SK-N-SH treated with all-trans-retinoic acid at 6 μM for 48 hours (cell line): Measurements from ENCODE around the gene PSRC1.

Experiments used
- CSRNP3 ChIP-seq: fragments of 250-450 bp; sonication (Bioruptor Pico); IDR thresholded peaks from 2 replicates; pipeline ENCODE4 v1.5.1; 2021; ENCODE audit warnings: mild to moderate bottlenecking, moderate library complexity
- GLIS3 ChIP-seq: fragments of 250-450 bp; sonication (Bioruptor Pico); IDR thresholded peaks from 2 replicates; pipeline ENCODE4 v1.5.0; 2020; ENCODE audit warnings: mild to moderate bottlenecking, moderate library complexity
- ISL1 ChIP-seq: fragments of 250-450 bp; sonication (Bioruptor Pico); IDR thresholded peaks from 2 replicates; pipeline ENCODE4 v2.1.2; 2022; ENCODE audit warnings: mild to moderate bottlenecking, moderate library complexity
- OSR1 ChIP-seq: fragments of 250-450 bp; sonication (Bioruptor Pico); IDR thresholded peaks from 2 replicates; pipeline ENCODE4 v1.8.0; 2022; ENCODE audit warnings: moderate library complexity, mild to moderate bottlenecking, inconsistent platforms
- PATZ1 ChIP-seq: fragments of 250-450 bp; sonication (Bioruptor Pico); IDR thresholded peaks from 2 replicates; pipeline ENCODE4 v1.8.0; 2020; ENCODE audit warnings: mild to moderate bottlenecking, moderate library complexity, borderline replicate concordance
- POU6F1 ChIP-seq: fragments of 250-450 bp; sonication (Bioruptor Pico); IDR thresholded peaks from 2 replicates; pipeline ENCODE4 v1.8.0; 2021; ENCODE audit warnings: low read depth, mild to moderate bottlenecking, moderate library complexity, borderline replicate concordance
- PPARA ChIP-seq: fragments of 250-450 bp; sonication (Bioruptor Pico); IDR thresholded peaks from 2 replicates; pipeline ENCODE4 v1.5.0; 2020; ENCODE audit warnings: mild to moderate bottlenecking, borderline replicate concordance
- TCF4 ChIP-seq: fragments of 250-450 bp; sonication (Bioruptor Pico); IDR thresholded peaks from 2 replicates; pipeline ENCODE4 v1.8.0; 2021; ENCODE audit warnings: mild to moderate bottlenecking, moderate library complexity, borderline replicate concordance
- TOX ChIP-seq: fragments of 250-450 bp; sonication (Bioruptor Pico); IDR thresholded peaks from 2 replicates; pipeline ENCODE4 v1.8.0; 2021; ENCODE audit warnings: mild to moderate bottlenecking, moderate library complexity, borderline replicate concordance
- ZC3H10 ChIP-seq: fragments of 250-450 bp; sonication (Bioruptor Pico); IDR thresholded peaks from 2 replicates; pipeline ENCODE4 v1.5.1; 2021; ENCODE audit warnings: mild to moderate bottlenecking, moderate library complexity
- ZFP3 ChIP-seq: fragments of 250-450 bp; sonication (Bioruptor Pico); IDR thresholded peaks from 2 replicates; pipeline ENCODE4 v1.5.0; 2020; ENCODE audit warnings: mild to moderate bottlenecking, moderate library complexity
- ZFP30 ChIP-seq: fragments of 450-650 bp; formaldehyde crosslinking; IDR thresholded peaks from 2 replicates; pipeline ENCODE4 v1.5.0; 2022; ENCODE audit warnings: mild to moderate bottlenecking, moderate library complexity
- ZNF8 ChIP-seq: fragments of 450-650 bp; formaldehyde crosslinking; IDR thresholded peaks from 2 replicates; pipeline ENCODE4 v1.5.0; 2020; ENCODE audit warnings: mild to moderate bottlenecking, moderate library complexity

GRCh38 chr1:109255678-109256077, 27.3 kb downstream of the PSRC1 start:
- TF ChIP-seq OSR1 (CRISPR knock-in tag): no peak
- TF ChIP-seq CSRNP3: no peak
- TF ChIP-seq PATZ1 (CRISPR knock-in tag): no peak
- no peak for TF ChIP-seq ZC3H10 (CRISPR knock-in tag)
- no peak for TF ChIP-seq ZNF8 (CRISPR knock-in tag)
- no peak for TF ChIP-seq POU6F1 (CRISPR knock-in tag)
- TF ChIP-seq ZFP30 (CRISPR knock-in tag): no peak
- no peak for TF ChIP-seq TOX
- no peak for TF ChIP-seq GLIS3 (CRISPR knock-in tag)
- no peak for TF ChIP-seq TCF4 (CRISPR knock-in tag)
- no peak for TF ChIP-seq ZFP3
- no peak for TF ChIP-seq PPARA (CRISPR knock-in tag)
- TF ChIP-seq ISL1 (CRISPR knock-in tag): no peak
